Stimulated activated CD8-positive, alpha-beta memory T cell treated with anti-CD3 and anti-CD28 coated beads, Interleukin-12 subunit alpha, Interleukin-12 subunit beta, amount 100 ng/mL, for 24 hours (primary cell): ENCODE data around the gene KLHL8.
A peak's percentile ranks its signal among the peaks of the same experiment; 100 is the strongest.

Experiments
- DNase-seq: peaks from one replicate; pipeline ENCODE4 v3.0.0-alpha.2; 2020; ENCODE audit errors: extremely low read depth

Gene KLHL8

DNA sequence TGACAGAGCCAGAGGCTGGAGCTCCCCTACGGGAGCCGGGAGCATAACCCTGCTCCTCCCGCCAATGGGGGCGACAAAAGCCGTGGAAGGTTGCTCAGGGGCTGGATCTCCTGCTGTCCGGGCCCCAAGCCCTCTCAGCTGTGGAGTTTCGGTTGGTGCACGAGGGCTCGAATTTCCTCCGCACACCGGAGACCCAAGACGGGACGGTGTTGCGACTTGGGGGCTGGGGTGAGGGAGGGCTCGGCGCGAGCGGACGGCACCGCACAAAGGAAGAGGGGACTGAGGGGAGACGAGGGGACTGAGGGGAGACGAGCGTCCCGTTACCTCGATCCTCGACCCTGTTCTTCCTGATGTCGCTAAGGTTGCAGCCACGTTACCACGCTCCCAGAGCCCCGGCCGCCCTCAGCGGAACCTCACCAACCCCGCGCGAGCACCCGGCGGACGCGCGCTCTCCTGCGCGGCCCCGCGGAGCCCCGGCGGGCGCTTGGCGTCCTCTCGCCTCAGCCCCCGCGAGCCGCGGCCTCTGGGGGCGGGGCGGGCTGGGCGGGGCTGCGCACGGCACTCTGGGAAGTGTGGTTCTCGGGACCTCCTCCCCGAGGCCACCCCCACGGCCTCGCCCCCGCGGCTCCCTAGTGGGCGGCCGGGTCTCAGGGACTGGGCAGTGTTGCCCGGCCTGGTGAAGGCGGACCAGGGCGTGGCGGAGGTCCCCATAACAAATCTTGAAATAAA is at the start of gene KLHL8:
TSS of gene KLHL8 (minus strand) at position 525 of the 729 bp plus-strand sequence. CDS start 25,079 bp downstream, outside the sequence.
- DNase-seq = peak; percentile 70

DNA sequence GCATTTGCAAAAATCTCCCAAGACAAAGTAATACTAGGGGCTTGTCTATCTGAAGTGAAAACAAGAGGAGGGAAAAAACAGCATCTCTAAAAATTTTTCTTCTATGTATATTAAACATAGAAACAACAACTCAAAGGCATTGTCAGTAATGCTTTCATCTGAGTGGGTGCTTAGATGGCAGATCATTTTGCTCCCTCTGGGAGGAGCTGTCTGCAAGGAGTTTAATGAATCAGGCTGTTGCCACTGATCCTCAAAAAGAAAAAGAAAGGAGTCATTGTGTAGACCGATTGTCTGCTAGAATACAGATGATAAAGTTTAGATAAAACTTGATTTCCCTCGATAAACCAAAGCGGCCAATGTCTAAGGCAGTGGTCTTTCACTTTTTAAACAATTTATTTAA is 49.7 kb upstream of the KLHL8 start:
- DNase-seq = no peak

DNA sequence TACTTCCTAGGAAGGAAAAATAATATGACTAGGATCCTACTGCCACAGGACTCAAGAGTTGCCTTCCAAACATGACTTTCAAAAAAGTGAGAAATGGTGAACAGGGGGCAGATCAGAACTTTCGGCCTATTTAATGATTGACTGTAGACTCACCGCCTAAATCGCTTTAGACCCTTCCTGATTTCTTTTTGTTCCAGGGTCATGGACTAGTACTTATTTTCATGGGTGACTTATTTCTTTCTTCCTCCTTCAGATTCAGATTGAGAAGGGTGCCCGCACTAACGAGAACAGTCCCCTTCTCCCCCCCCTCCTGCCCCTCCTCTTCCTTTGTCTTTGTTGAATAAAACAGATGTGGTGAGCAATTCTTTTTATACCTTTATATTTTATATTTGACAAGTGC is 48.0 kb upstream of the KLHL8 start:
- DNase-seq = no peak

DNA sequence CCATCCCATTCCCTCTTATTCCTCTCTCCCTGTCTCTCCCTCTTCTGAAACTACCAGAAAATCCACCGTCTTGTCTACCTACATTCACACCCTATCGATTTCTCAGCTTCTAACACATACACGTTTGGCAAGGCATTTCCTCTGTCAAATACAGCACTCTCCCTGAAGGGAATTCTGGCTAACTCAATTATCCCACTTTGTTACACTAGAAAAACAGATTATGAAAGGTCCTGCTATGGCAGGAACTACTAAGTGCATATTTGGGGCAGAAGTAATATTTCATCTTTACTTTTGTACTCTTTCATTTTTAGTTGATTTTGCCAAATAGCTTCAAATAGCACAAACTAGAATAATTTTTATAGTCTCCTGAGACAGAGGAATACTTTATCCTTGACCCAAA is 46.6 kb upstream of the KLHL8 start:
- no peak for DNase-seq

DNA sequence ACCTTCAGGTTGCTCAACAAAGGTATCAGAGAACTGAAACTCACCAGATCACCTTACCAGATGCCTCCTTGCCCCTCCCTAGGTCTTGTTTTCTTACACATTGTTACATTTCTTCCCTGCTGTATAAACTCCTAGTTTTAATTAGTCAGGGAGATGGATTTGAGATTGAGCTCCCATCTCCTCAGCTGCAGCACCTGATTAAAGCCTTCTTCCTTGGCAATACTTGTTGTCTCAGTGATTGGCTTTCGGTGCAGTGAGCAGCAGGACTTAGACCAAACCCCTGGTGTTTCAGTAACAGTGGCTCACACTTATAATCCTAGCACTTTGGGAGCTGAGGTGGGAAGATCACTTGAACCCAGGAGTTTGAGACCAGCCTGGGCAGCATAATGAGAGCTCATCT is 42.5 kb upstream of the KLHL8 start:
- no peak for DNase-seq

DNA sequence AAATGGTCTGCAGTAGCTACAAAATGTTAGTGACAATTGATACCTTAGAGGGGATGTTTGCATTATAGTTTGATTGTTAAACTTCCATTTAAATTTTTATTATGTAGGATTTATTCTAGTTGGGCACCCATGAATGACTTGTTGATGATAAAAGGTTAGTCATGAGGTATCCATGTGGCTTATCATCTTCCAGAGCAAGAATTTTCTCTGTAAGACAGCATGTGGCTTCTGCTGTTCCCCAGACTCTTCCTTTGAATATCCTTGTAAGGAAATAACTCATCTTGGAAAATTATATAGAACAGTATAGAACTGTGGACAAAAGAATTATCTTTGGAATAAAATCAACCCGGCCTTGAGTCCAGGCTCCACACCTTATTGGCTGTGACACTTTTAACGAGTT is 40.1 kb upstream of the KLHL8 start:
- DNase-seq = no peak

DNA sequence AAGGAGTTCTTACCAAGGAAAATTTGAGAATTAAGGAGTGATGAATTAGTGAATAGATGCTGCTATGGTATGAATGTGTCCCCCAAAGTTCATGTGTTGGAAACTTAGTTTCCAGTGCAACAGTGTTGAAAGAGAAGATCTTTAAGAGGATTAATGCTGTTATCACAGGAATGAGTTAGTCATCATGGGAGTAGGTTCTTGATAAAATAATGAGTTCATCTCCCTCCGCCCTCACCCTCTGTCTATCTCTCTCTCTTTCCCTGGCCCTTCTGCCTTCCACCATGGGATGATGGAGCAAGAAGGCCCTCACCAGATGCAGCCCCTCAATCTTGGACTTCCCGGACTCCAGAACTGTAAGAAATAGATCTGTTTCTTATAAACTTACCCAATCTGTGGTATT is 38.3 kb upstream of the KLHL8 start:
- no peak for DNase-seq

DNA sequence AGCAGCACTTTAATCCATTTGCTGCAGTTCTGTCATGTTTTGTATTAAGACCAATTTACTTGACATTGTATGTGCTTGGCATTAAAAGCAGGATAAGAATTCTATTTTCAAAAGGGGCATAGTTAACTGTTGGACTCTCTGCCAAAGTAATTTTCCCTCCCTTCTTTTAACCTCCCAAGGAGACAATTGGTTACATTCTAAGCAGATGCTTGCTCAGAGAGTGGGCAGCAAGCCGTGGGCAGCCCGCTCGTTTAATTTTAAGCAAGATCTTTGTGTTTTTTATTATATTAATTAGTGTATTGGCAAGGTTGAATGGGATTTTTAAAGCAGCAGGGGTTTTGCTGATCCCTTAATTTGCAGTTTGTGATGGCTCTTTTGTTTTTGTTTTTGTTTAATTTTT is 37.1 kb upstream of the KLHL8 start:
- no peak for DNase-seq

DNA sequence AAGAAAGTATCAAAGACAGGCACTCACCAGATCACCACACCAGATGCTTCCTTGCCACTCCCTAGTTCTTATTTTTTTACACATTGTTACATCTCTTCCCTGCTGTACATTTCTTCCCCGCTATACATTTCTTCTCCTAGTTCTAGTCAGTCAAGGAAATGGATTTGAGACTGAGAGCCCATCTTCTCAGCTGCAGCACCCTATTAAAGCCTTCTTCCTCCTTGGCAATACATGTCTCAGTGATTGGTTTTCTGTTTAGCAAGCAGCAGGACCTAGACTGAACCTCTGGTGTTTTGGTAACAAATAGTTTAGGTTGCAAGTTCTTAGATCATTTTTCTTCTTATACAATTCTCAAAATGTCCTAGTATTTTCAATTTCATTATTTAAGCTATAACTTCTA is 35.3 kb upstream of the KLHL8 start:
- DNase-seq = no peak

DNA sequence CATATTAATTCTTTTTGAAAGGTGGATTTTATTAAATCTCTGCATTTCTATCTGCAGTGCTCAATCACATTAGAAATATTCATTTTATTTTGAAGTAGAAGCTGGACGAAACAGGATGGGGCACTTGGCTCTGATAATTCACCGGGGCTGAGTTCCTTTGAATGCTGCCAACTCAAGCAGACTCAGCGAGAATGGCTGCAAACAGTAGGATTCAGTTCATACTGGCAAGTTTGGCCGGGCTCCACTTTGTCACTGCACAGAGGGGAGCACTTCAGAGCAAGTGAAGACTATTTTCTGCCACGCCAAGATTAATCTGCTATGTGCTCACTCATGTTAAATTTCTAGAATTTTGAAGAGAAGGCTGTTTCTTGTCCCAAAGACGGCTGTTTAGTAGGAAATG is 30.7 kb upstream of the KLHL8 start:
- no peak for DNase-seq

DNA sequence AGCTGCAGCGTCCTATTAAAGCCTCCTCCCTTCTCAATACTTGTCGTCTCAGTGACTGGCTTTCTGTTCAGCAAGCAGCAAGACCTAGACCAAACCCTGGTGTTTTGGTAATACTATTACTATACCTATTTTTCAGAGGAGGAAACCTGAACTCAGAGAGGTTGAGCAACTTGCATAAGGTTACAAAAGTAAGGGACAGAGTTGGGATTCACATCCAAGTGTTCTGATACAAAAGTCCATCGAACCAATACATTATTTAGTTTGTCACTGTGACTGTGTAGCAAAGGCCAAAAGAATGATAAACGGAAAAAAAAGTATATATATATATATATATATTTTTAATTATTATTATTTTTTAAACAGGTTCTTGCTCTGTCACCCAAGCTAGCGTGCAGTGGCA is 29.9 kb upstream of the KLHL8 start:
- no peak for DNase-seq

DNA sequence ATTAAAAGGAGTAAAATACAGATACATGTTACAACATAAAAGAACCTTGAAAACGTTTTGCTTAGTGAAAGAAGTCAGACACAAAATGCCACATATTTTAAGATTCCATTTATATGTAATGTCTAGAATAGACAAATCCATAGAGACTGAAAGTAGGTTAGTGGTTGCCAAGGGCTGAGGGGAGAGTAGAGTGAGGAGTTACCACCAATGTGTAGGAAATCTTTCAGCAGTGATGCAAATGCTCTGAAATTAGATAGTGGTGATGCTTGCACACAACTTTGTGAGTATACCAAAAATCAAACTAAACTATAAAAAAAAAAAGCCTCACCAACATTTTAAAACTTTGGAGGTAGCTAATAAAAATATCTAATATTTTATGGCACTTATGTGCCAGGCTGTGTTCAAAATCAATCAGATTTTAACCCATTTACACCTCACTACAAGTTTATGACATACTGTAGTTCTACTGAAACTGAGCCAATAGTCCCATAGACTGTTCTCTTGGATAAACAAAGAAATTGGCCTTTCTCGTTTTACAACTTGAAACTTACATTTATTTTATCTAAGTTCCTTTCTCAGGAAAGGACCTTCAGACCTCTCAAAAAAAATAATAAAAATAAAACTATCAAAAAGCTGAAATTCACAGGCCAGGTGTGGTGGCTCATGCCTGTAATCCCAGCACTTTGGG is 29.1 kb upstream of the KLHL8 start:
- DNase-seq = no peak

DNA sequence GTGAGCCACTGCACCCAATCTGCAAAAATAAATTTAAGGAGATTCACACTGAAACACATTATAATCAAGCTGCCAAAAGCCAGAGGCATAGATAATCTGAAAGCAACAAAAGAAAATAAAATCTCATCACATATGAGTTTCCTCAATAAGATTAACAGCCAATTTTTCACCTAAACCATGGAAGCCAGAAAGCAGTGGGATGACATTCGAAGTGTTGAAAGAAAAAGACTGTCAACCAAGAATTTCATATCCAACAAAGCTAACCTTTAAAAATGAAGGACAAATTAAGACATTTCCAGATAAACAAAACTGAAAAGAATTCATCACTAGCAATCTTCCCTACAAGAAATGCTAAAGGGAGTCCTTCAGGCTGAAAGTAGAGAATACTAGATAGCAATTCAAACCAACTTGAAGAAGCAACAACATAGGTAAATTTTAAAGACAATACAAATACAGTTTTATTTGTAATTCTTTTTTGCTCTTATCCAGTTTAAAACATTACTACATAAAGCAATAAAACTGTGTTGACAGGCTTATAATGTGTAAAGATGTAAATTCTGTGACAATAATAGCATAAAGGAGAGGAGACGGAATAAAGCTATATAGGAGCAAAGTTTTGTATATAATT is 23.1 kb upstream of the KLHL8 start:
- DNase-seq = no peak

DNA sequence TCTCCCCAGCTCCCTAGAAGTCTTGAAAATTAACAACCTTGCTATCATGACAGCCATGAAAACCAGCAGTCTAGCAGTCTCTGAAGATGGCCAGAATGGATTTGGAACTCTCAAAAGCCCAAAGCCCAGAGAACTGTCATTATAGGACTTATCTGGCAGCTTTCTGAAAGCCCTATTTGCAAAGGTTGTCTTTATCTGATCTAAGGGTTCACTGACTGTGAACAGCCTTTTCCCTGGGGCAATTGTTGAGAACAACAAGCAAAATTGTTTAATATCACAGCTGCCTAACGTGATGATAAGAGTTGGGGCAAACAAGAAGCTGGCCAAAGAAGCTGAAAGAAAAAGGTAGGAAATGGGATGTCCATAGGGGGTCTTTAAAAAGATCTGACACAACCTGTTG is 20.9 kb upstream of the KLHL8 start:
- DNase-seq = no peak

DNA sequence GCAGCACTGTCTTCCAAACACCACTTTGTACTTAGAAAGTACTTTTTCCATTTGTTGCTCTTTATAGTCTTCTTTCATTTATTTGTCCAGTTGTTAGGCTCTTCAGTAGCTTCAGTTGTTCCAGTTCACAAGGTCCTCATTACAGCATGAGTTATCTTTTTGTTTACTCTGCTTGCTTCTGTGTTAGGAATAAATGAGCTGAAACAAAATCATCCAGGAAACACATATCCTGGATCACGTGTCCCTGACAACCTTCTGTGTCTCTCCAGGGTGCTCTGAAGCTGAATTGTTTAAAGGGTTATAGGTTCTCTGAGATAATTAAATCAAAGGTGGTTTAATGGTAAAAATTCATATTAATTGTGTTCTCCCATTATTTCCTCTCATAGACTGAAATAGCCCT is 19.9 kb upstream of the KLHL8 start:
- no peak for DNase-seq

DNA sequence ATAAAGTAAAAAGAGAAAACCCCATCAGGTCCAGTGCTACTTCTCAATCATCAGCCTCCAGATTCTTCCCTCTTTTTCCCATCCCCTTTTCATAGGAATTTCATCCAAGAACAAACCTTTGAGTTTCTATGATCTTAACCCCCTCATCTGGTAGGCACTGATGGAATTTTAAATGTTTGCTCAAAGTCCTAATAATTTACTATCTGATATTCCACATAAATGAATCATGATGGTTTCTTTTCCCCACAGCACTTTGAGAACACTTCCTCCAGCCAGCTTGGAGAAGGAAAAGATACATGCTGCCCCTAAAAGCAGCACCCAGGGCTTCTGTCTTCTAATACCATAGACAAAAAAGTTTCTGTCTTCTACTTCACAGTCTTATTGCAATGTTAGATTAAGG is 19.4 kb upstream of the KLHL8 start:
- DNase-seq = no peak

DNA sequence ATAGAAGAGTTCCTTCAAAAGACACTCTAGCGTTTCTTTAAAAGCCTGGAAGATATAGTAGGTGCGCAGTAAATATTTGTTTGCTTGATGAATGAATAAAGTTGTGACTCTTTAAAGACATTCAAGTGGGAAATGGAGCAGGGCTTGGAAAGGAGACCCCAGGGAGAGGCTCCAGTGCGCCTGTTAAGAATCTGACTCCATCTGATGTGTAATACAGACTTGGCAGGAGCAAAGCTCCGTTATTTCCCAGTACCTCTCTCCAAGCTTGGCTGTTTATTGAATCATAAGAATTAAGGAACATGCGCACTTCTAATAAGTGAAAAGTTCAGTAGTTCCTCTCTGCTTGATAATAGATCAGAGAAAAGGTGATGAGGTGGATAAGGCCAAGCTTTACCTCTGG is 18.8 kb upstream of the KLHL8 start:
- no peak for DNase-seq

DNA sequence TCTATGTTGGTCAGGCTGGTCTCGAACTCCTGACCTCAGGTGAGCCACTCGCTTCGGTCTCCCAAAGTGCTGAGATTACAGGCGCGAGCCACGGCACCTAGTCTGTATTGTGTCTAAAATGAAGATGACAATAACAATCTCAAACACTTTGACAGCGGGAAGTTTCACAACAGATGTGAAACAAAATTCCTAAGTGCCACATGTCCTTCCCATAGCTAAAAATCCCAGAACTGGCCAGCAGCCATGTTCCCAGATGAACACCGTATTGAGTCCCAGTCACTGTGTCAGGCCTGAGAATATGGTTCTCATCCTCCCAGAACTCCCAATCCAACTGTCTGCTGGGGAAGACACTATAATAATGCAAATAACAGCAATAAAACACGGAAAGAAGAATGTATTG is 16.4 kb upstream of the KLHL8 start:
- no peak for DNase-seq

DNA sequence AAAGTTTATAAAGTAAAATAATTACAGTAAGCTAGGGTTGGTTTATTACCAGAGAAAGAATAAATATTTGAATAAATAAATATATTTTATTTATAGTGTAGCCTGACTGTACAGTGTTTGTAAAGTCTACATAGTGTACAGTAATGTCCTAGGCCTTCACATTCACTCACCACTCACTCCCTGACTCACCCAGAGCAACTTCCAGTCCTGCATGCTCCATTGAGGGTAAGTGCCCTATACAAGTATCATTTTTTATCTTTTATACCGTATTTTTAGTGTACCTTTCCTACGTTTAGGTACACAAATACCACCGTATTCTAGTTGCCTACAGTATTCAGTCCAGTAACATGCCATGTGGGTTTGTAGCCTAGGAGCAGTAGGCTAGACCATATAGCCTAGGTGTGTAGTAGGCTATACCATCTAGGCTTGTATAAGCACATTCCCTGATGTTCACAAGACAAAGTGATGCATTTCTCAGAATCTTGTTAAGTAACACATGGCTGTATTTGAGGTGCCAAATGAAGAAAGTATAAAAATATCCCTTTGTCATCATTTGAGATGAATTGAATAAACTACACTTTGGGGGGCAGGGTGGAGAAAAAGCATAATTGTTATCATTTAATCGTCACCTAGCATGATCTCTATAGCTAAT is 14.7 kb upstream of the KLHL8 start:
- DNase-seq = no peak

DNA sequence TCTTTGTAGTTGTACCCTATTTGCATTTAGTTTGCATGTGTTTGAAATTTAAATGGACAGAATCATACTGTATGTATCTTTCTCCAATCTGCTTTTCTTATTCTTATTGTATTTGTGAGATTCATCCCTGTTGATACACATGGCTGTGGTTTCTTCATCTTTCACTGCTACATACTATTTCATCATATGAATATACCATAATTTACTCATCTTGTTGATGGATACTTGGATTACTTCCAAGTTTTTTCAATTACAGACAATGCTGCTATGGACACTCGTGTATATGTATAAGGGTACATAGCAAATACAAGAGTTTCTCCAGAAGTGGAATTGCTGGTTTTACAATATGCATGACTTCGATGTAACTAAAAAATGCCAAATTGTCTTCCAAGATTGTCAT is 11.8 kb upstream of the KLHL8 start:
- DNase-seq = no peak

DNA sequence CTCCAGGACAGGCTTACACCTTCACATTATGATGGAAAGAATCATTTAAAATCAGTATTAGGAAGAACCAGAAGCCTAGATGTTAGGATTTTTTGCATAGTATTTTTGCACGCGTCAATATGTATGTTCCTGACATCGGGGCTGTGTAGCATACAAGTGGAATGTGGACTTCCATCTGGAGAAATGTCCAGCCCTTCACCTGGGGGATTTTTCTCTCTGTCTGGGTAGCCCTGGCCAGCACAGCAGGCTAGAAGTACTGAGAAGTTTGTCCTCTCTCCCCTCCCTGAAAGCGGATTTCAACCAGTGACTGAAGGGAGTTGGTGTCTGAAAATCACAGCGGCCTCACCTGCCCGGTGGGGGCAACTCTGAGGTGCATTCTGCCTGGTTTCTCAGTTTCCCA is 10.4 kb upstream of the KLHL8 start:
- no peak for DNase-seq

DNA sequence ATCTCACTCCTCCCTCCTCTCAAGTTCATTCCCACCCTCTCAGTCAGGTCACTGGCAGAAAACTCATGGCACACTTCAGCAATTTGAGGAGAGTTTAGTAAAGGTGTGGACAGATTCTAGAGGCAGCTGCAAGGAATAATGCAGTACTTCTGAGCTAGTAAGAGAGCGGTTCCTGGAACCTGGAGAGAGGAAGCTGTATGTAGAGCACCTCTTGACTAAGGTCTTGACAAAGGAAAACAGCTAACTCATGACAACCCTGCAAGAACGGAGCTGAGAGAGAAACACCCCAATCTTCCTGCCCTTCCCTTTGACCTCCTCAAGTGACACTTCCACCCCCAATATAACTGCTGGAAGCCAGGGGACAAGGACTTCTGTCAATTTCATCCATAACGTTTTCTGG is 9.6 kb upstream of the KLHL8 start:
- DNase-seq = no peak
